Mucosa of rectum (tissue), 2 donors: ENCODE measurements around the gene CERT1.

Experiments
- H3K27ac ChIP-seq, 2 donors: one replicate each; pipeline ENCODE4 v1.7.0; 2013; ENCODE audit warnings: inconsistent platforms in 2 of 2, low read depth in 2 of 2, low read length in 2 of 2
- H3K27me3 ChIP-seq, 2 donors: one replicate each; pipeline ENCODE4 v1.7.0; 2013; ENCODE audit warnings: low read length in 2 of 2; ENCODE audit not compliant: control insufficient read depth in 2 of 2, insufficient read depth in 2 of 2
- H3K36me3 ChIP-seq, 2 donors: one replicate each; pipeline ENCODE4 v1.7.0; 2013; ENCODE audit warnings: low read length in 2 of 2; ENCODE audit not compliant: control insufficient read depth in 2 of 2, insufficient read depth in 2 of 2
- H3K4me1 ChIP-seq, 2 donors: one replicate each; pipeline ENCODE4 v1.7.0; 2013; ENCODE audit warnings: low read length in 2 of 2, mild to moderate bottlenecking in 1 of 2; ENCODE audit not compliant: control insufficient read depth in 2 of 2, insufficient read depth in 2 of 2
- H3K4me3 ChIP-seq, 2 donors: one replicate each; pipeline ENCODE4 v1.7.0; 2013; ENCODE audit warnings: low read length in 2 of 2
- H3K9ac ChIP-seq, 2 donors: one replicate each; pipeline ENCODE4 v1.7.0; 2013; ENCODE audit warnings: low read length in 2 of 2, low read depth in 1 of 2, mild to moderate bottlenecking in 1 of 2
- H3K9me3 ChIP-seq, 2 donors: one replicate each; pipeline ENCODE4 v1.7.0; 2013; ENCODE audit warnings: low read length in 2 of 2; ENCODE audit not compliant: control insufficient read depth in 2 of 2
- donor health status: healthy.
- donor health status: Normal muscosa, but diverticular disease.

Gene CERT1

GRCh38 chr5:75384218-75384617 is 127.2 kb downstream of the CERT1 start:
- no peaks in the 10 kb centered on the region for H3K27me3 ChIP-seq
- no peak overlapping the region for H3K9ac ChIP-seq
- no peaks in the 10 kb centered on the region for H3K4me1 ChIP-seq
- peaks cover 31 to 55% of the 10 kb centered on the region in 2 donors for H3K36me3 ChIP-seq
- H3K27ac ChIP-seq = no peak overlapping the region
- H3K9me3 ChIP-seq = no peaks in the 10 kb centered on the region
- H3K4me3 ChIP-seq = no peak overlapping the region

GRCh38 chr5:75381456-75381855 is 130.0 kb downstream of the CERT1 start:
- Histone ChIP-seq H3K27me3 (no peaks in the 10 kb centered on the region), H3K4me1 (no peaks in the 10 kb centered on the region), H3K9me3 (no peaks in the 10 kb centered on the region), H3K36me3 (peaks cover 44 to 56% of the 10 kb centered on the region in 2 donors), H3K9ac (no peak overlapping the region), H3K27ac (no peak overlapping the region), H3K4me3 (no peak overlapping the region)

- Histone ChIP-seq H3K4me1 (no peaks in the 10 kb centered on the region), H3K36me3 (peaks cover 44 to 58% of the 10 kb centered on the region in 2 donors), H3K27ac (no peak overlapping the region)
Measured at GRCh38 chr5:75380099-75380498, 131.3 kb downstream of the CERT1 start.

GRCh38 chr5:75375414-75375813 is 136.0 kb downstream of the CERT1 start:
- Histone ChIP-seq H3K4me3 (no peak overlapping the region), H3K27ac (no peak overlapping the region), H3K4me1 (no peaks in the 10 kb centered on the region), H3K9ac (no peak overlapping the region), H3K27me3 (no peaks in the 10 kb centered on the region), H3K9me3 (no peaks in the 10 kb centered on the region), H3K36me3 (peaks cover 36 to 39% of the 10 kb centered on the region in 2 donors)

More at GRCh38 chr5:75380099-75380498, 131.3 kb downstream of the CERT1 start:
- Histone ChIP-seq H3K4me3 (no peak overlapping the region), H3K9me3 (no peaks in the 10 kb centered on the region), H3K27me3 (no peaks in the 10 kb centered on the region), H3K9ac (no peak overlapping the region)

- no peak overlapping the region for H3K4me3 ChIP-seq
- H3K27ac ChIP-seq = no peak overlapping the region
- peaks cover 31 to 32% of the 10 kb centered on the region in 2 donors for H3K36me3 ChIP-seq
- H3K27me3 ChIP-seq = no peaks in the 10 kb centered on the region
- no peaks in the 10 kb centered on the region for H3K9me3 ChIP-seq
- no peak overlapping the region for H3K9ac ChIP-seq
- no peaks in the 10 kb centered on the region for H3K4me1 ChIP-seq
Measured at GRCh38 chr5:75374394-75374814, 137.0 kb downstream of the CERT1 start.

- H3K9me3 ChIP-seq = no peaks in the 10 kb centered on the region
- H3K9ac ChIP-seq = no peak overlapping the region
- no peak overlapping the region for H3K27ac ChIP-seq
- peaks cover 26% of the 10 kb centered on the region in 2 donors for H3K36me3 ChIP-seq
- H3K4me3 ChIP-seq = no peak overlapping the region
- no peaks in the 10 kb centered on the region for H3K4me1 ChIP-seq
- no peaks in the 10 kb centered on the region for H3K27me3 ChIP-seq
Measured at GRCh38 chr5:75373862-75374261, 137.6 kb downstream of the CERT1 start.

GRCh38 chr5:75368391-75368790 is 143.0 kb downstream of the CERT1 start:
- H3K27me3 ChIP-seq = no peaks in the 10 kb centered on the region
- H3K9me3 ChIP-seq = no peaks in the 10 kb centered on the region
- no peaks in the 10 kb centered on the region for H3K4me1 ChIP-seq
- no peak overlapping the region for H3K4me3 ChIP-seq
- no peak overlapping the region for H3K9ac ChIP-seq
- no peak overlapping the region for H3K27ac ChIP-seq
- peaks cover 2 to 3% of the 10 kb centered on the region in 2 donors for H3K36me3 ChIP-seq

- Histone ChIP-seq H3K36me3 (peaks cover 2 to 6% of the 10 kb centered on the region in 2 donors), H3K27ac (peak overlapping the region in 1 of 2 donors; percentile 50), H3K4me3 (no peak overlapping the region), H3K9ac (no peak overlapping the region), H3K4me1 (peaks cover 4 to 7% of the 10 kb centered on the region in 2 donors), H3K9me3 (no peaks in the 10 kb centered on the region), H3K27me3 (no peaks in the 10 kb centered on the region)
Measured at GRCh38 chr5:75367401-75367800, 144.0 kb downstream of the CERT1 start.

- H3K9me3 ChIP-seq = no peaks in the 10 kb centered on the region
- peak overlapping the region in 1 of 2 donors; percentile 50 for H3K27ac ChIP-seq
- peaks cover 4 to 9% of the 10 kb centered on the region in 2 donors for H3K4me1 ChIP-seq
- H3K27me3 ChIP-seq = no peaks in the 10 kb centered on the region
- H3K9ac ChIP-seq = no peak overlapping the region
- peaks cover 3 to 9% of the 10 kb centered on the region in 2 donors for H3K36me3 ChIP-seq
- H3K4me3 ChIP-seq = no peak overlapping the region
Measured at GRCh38 chr5:75366787-75367186, 144.6 kb downstream of the CERT1 start.

- Histone ChIP-seq H3K9ac (no peak overlapping the region), H3K4me3 (no peak overlapping the region), H3K27ac (no peak overlapping the region), H3K36me3 (peaks cover 10 to 13% of the 10 kb centered on the region in 2 donors), H3K4me1 (peaks cover 4 to 9% of the 10 kb centered on the region in 2 donors), H3K9me3 (no peaks in the 10 kb centered on the region), H3K27me3 (no peaks in the 10 kb centered on the region)
Measured at GRCh38 chr5:75365740-75366139, 145.7 kb downstream of the CERT1 start.
